Measurements from ENCODE around the gene OR51D1. TPM values are rescaled to one million over a fixed set of nuclear protein-coding genes. Genes with fewer than 3 reads are reported as not detected.

OR51D1 gene
- not detected in 2 replicates for total RNA-seq

- peak; percentile 69 to 73 for DNase-seq (ENCODE audit: low read depth in 2 of 2)
Observed at GRCh38 chr11:4636962-4637661, at the start of gene OR51D1. Gene OR51D1, plus strand, starts transcription at chr11:4637477. Its CDS starts 2,314 bp downstream, at chr11:4639791.

- no peak for DNase-seq (ENCODE audit: low read depth in 2 of 2)
Observed at GRCh38 chr11:4589017-4589416, 48.3 kb upstream of the OR51D1 start.

- DNase-seq (ENCODE audit: low read depth in 2 of 2): no peak
Observed at GRCh38 chr11:4593739-4594138, 43.5 kb upstream of the OR51D1 start, which contains the start of gene OR52I1. Gene OR52I1, plus strand, starts transcription at chr11:4594039. Its CDS starts 0 bp downstream, at chr11:4594039.

GRCh38 chr11:4605057-4605456 lies 32.2 kb upstream of the OR51D1 start:
- no peak for DNase-seq (ENCODE audit: low read depth in 2 of 2)

GRCh38 chr11:4606231-4607015 lies 30.9 kb upstream of the OR51D1 start:
- DNase-seq (ENCODE audit: low read depth in 2 of 2): peak; percentile 4 to 22

GRCh38 chr11:4607096-4607495 lies 30.2 kb upstream of the OR51D1 start:
- peak; percentile 23 to 46 for DNase-seq (ENCODE audit: low read depth in 2 of 2)

GRCh38 chr11:4607781-4608666 lies 29.3 kb upstream of the OR51D1 start, which contains the start of gene TRIM68:
Gene TRIM68, minus strand, starts transcription at chr11:4608231. Its CDS starts 2,727 bp downstream, at chr11:4605504.
- DNase-seq (ENCODE audit: low read depth in 2 of 2): peak; percentile 93 to 95

GRCh38 chr11:4610258-4610935 lies 26.9 kb upstream of the OR51D1 start:
- DNase-seq (ENCODE audit: low read depth in 2 of 2): peak in 1 of 2 donors; percentile 25

- no peak for DNase-seq (ENCODE audit: low read depth in 2 of 2)
Observed at GRCh38 chr11:4611986-4612385, 25.3 kb upstream of the OR51D1 start.

GRCh38 chr11:4615856-4616444 lies 21.3 kb upstream of the OR51D1 start:
- no peak for DNase-seq (ENCODE audit: low read depth in 2 of 2)

GRCh38 chr11:4619514-4619913 lies 17.8 kb upstream of the OR51D1 start:
- DNase-seq (ENCODE audit: low read depth in 2 of 2): no peak

GRCh38 chr11:4626207-4627099 lies 10.8 kb upstream of the OR51D1 start:
- peak; percentile 73 to 74 for DNase-seq (ENCODE audit: low read depth in 2 of 2)

- DNase-seq (ENCODE audit: low read depth in 2 of 2): no peak
Observed at GRCh38 chr11:4636136-4636535, 1.1 kb upstream of the OR51D1 start.

- DNase-seq (ENCODE audit: low read depth in 2 of 2): no peak
Observed at GRCh38 chr11:4637662-4638047, 378 bp downstream of the OR51D1 start.

GRCh38 chr11:4639931-4640330 lies 2.7 kb downstream of the OR51D1 start:
- DNase-seq (ENCODE audit: low read depth in 2 of 2): no peak

GRCh38 chr11:4641501-4641900 lies 4.2 kb downstream of the OR51D1 start:
- DNase-seq (ENCODE audit: low read depth in 2 of 2): no peak

- DNase-seq (ENCODE audit: low read depth in 2 of 2): no peak
Observed at GRCh38 chr11:4642043-4642442, 4.8 kb downstream of the OR51D1 start.

- no peak for DNase-seq (ENCODE audit: low read depth in 2 of 2)
Observed at GRCh38 chr11:4643076-4643475, 5.8 kb downstream of the OR51D1 start.

GRCh38 chr11:4643682-4644081 lies 6.4 kb downstream of the OR51D1 start, which contains the start of gene OR51E1:
Gene OR51E1, plus strand, starts transcription at chr11:4643982. Its CDS starts 8,545 bp downstream, at chr11:4652527.
- no peak for DNase-seq (ENCODE audit: low read depth in 2 of 2)
